ENCODE results near the gene RASAL3.

Gene RASAL3

DNA sequence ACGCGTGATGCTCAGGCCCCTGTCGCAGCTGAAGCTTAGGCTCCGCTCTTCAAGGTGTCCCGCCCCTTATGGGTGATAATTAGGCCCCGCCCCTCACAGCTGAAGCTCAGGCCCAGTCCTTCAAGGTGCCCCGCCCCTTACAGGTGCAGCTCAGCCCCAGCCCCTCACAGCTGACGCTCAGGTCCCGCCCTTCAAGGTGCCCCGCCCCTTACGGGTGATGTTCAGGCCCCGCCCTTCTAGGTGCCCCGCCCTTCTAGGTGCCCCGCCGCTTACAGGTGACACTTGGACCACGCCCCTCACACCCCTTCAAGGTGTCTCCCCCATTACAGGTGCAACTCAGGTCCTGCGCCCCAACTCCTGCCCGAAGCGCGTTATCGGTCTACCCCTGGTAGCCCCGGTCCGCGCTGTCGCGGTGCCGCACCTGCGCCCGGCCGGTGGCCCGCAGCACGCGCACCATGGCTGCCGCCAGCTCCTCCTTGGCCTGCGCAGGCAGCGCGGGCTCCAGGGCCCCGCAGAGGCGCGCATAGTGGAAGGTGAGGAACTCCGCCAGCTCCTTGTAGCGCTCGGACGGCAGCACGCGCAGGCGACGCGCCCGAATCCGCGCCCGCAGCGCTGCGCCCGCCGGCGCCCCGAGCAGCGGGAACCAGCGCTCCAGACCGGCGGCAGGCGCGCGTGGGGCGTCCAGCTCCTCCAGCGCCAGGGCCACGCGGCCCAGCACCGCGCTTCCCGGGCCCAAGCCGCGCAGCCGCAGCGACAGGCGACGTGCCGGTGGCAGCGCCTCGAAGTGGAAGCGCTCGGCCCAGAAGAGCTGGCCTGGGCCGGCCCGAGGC, 7.3 kb downstream of the RASAL3 start:
- H2AFZ ChIP-seq (ENCODE audit: low read depth, low read length): no peak overlapping the region
- ATAC-seq (ENCODE audit: insufficient read depth, low read depth) (no peak), DNase-seq (no peak)
- H3K27ac ChIP-seq (ENCODE audit: low read length): no peak overlapping the region
- no peaks in the 10 kb centered on the region for H3K79me2 ChIP-seq (ENCODE audit: insufficient read depth, low read length)
- H3K9me3 ChIP-seq (ENCODE audit: insufficient read depth, low read length, severe bottlenecking): no peaks in the 10 kb centered on the region
- H4K20me1 ChIP-seq (ENCODE audit: insufficient read depth, low read length): peaks cover 4% of the 10 kb centered on the region; the same call in 1 of the 2 replicates
- H3K4me3 ChIP-seq (ENCODE audit: low read depth in 1 of 2, low read length in 2 of 2): no peak overlapping the region
- H3K9ac ChIP-seq (ENCODE audit: low read depth, low read length): no peak overlapping the region
- H3K4me1 ChIP-seq (ENCODE audit: insufficient read depth, low read length): no peaks in the 10 kb centered on the region
- no peaks in the 10 kb centered on the region for H3K27me3 ChIP-seq (ENCODE audit: insufficient read depth, low read length, poor library complexity)
- TF ChIP-seq EZH2 (IDR thresholded peaks at IDR 0.05; ENCODE audit: borderline replicate concordance, low read depth, low read length, severe bottlenecking): no peak
- TF ChIP-seq, protein P1, sequence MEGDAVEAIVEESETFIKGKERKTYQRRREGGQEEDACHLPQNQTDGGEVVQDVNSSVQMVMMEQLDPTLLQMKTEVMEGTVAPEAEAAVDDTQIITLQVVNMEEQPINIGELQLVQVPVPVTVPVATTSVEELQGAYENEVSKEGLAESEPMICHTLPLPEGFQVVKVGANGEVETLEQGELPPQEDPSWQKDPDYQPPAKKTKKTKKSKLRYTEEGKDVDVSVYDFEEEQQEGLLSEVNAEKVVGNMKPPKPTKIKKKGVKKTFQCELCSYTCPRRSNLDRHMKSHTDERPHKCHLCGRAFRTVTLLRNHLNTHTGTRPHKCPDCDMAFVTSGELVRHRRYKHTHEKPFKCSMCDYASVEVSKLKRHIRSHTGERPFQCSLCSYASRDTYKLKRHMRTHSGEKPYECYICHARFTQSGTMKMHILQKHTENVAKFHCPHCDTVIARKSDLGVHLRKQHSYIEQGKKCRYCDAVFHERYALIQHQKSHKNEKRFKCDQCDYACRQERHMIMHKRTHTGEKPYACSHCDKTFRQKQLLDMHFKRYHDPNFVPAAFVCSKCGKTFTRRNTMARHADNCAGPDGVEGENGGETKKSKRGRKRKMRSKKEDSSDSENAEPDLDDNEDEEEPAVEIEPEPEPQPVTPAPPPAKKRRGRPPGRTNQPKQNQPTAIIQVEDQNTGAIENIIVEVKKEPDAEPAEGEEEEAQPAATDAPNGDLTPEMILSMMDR (IDR thresholded peaks at IDR 0.05; ENCODE audit: borderline replicate concordance, extremely low read depth, low read length, poor library complexity, severe bottlenecking): no peak
- no peak overlapping the region for H3K4me2 ChIP-seq (ENCODE audit: insufficient read depth, low read length)
- H3K36me3 ChIP-seq (ENCODE audit: insufficient read depth, low read length): peaks cover 81% of the 10 kb centered on the region

GRCh38 chr19:15456441-15456840, 7.9 kb downstream of the RASAL3 start:
- no peak overlapping the region for H3K4me3 ChIP-seq (ENCODE audit: low read depth in 1 of 2, low read length in 2 of 2)
- H3K27ac ChIP-seq (ENCODE audit: low read length): no peak overlapping the region
- no peaks in the 10 kb centered on the region for H3K27me3 ChIP-seq (ENCODE audit: insufficient read depth, low read length, poor library complexity)
- no peaks in the 10 kb centered on the region for H3K79me2 ChIP-seq (ENCODE audit: insufficient read depth, low read length)
- ATAC-seq (ENCODE audit: insufficient read depth, low read depth) (no peak), DNase-seq (no peak)
- H3K9ac ChIP-seq (ENCODE audit: low read depth, low read length): no peak overlapping the region
- peaks cover 80% of the 10 kb centered on the region for H3K36me3 ChIP-seq (ENCODE audit: insufficient read depth, low read length)
- no peak for TF ChIP-seq EZH2 (IDR thresholded peaks at IDR 0.05; ENCODE audit: borderline replicate concordance, low read depth, low read length, severe bottlenecking)
- TF ChIP-seq, protein P1 (IDR thresholded peaks at IDR 0.05; ENCODE audit: borderline replicate concordance, extremely low read depth, low read length, poor library complexity, severe bottlenecking): no peak
- H2AFZ ChIP-seq (ENCODE audit: low read depth, low read length): no peak overlapping the region
- no peaks in the 10 kb centered on the region for H3K4me1 ChIP-seq (ENCODE audit: insufficient read depth, low read length)
- no peak overlapping the region for H3K4me2 ChIP-seq (ENCODE audit: insufficient read depth, low read length)
- H3K9me3 ChIP-seq (ENCODE audit: insufficient read depth, low read length, severe bottlenecking): no peaks in the 10 kb centered on the region
- H4K20me1 ChIP-seq (ENCODE audit: insufficient read depth, low read length): peaks cover 4% of the 10 kb centered on the region; the same call in 1 of the 2 replicates

DNA sequence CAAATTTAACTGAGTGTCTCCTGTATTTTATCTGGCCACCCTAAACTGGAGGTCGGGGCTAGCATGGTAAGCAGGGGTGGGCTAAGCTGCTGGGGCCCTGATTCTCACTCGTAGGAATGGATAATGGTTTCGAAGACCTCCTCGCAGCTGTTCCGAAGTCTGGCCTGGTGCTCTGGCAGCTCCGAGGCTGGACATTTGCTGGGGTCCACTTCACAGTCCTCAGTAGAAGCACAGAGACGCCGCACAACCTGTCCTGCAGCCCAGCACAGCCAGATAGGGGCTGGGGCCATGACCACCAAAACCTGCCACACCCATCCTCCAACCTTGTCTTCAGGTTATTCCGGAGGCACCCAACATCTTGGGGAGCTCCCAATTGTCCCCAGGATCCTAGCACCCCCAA, 8.3 kb downstream of the RASAL3 start:
- Histone ChIP-seq H2AFZ (ENCODE audit: low read depth, low read length) (no peak overlapping the region), H4K20me1 (ENCODE audit: insufficient read depth, low read length) (peaks cover 4% of the 10 kb centered on the region; the same call in 1 of the 2 replicates), H3K79me2 (ENCODE audit: insufficient read depth, low read length) (no peaks in the 10 kb centered on the region), H3K9me3 (ENCODE audit: insufficient read depth, low read length, severe bottlenecking) (no peaks in the 10 kb centered on the region), H3K36me3 (ENCODE audit: insufficient read depth, low read length) (peaks cover 77% of the 10 kb centered on the region), H3K4me3 (ENCODE audit: low read depth in 1 of 2, low read length in 2 of 2) (no peak overlapping the region), H3K27ac (ENCODE audit: low read length) (no peak overlapping the region), H3K27me3 (ENCODE audit: insufficient read depth, low read length, poor library complexity) (no peaks in the 10 kb centered on the region), H3K4me1 (ENCODE audit: insufficient read depth, low read length) (no peaks in the 10 kb centered on the region), H3K9ac (ENCODE audit: low read depth, low read length) (no peak overlapping the region), H3K4me2 (ENCODE audit: insufficient read depth, low read length) (no peak overlapping the region)
- TF ChIP-seq EZH2 (IDR thresholded peaks at IDR 0.05; ENCODE audit: borderline replicate concordance, low read depth, low read length, severe bottlenecking): no peak
- TF ChIP-seq, protein P1 (IDR thresholded peaks at IDR 0.05; ENCODE audit: borderline replicate concordance, extremely low read depth, low read length, poor library complexity, severe bottlenecking): no peak
- no peak for DNase-seq
- ATAC-seq (ENCODE audit: insufficient read depth, low read depth): no peak

Data from DND-41 (cell line).